Mesendoderm (in vitro differentiated cells): ENCODE measurements around the gene CPHXL2.

ENCODE experiments used
- DNase-seq: peaks from one replicate; pipeline ENCODE4 v3.0.0; 2013
- H2AK5ac ChIP-seq: 2 replicates; pipeline ENCODE4 v1.6.1; 2013; ENCODE audit warnings: low read length, inconsistent platforms
- H2BK120ac ChIP-seq: 2 replicates; pipeline ENCODE4 v1.6.1; 2013; ENCODE audit warnings: low read depth, mild to moderate bottlenecking, low read length, moderate library complexity, mixed read lengths
- H2BK15ac ChIP-seq: replicated peaks from 2 replicates; pipeline ENCODE4 v1.6.1; 2013; ENCODE audit warnings: low read depth, mild to moderate bottlenecking, moderate library complexity
- H2BK5ac ChIP-seq: 2 replicates; pipeline ENCODE4 v1.6.1; 2013; ENCODE audit warnings: low read length, inconsistent platforms
- H3K18ac ChIP-seq: 2 replicates; pipeline ENCODE4 v1.6.1; 2013; ENCODE audit warnings: mild to moderate bottlenecking, low read length, mixed read lengths
- H3K23ac ChIP-seq: one replicate; pipeline ENCODE4 v1.6.1; 2013; ENCODE audit warnings: low read length
- H3K27ac ChIP-seq: 2 replicates; pipeline ENCODE4 v1.5.1; 2013; ENCODE audit warnings: low read depth, mild to moderate bottlenecking, inconsistent platforms, low read length, moderate library complexity
- H3K27me3 ChIP-seq: 2 replicates; pipeline ENCODE4 v1.6.1; 2013; ENCODE audit warnings: low read length, control low read depth, mild to moderate bottlenecking, inconsistent platforms; ENCODE audit not compliant: insufficient read depth, poor library complexity
- H3K36me3 ChIP-seq: 2 replicates; pipeline ENCODE4 v1.6.1; 2013; ENCODE audit warnings: low read length, inconsistent platforms; ENCODE audit not compliant: control insufficient read depth, insufficient read depth
- H3K4ac ChIP-seq: one replicate; pipeline ENCODE4 v1.6.1; 2013; ENCODE audit warnings: low read depth, mild to moderate bottlenecking, low read length, moderate library complexity
- H3K4me1 ChIP-seq: 2 replicates; pipeline ENCODE4 v1.6.1; 2013; ENCODE audit warnings: low read depth, low read length, inconsistent platforms; ENCODE audit not compliant: control insufficient read depth
- H3K4me2 ChIP-seq: 2 replicates; pipeline ENCODE4 v1.6.1; 2013; ENCODE audit warnings: low read length
- H3K4me3 ChIP-seq: 2 replicates; pipeline ENCODE4 v1.5.1; 2013; ENCODE audit warnings: mild to moderate bottlenecking, low read length
- H3K56ac ChIP-seq: one replicate; pipeline ENCODE4 v1.6.1; 2013; ENCODE audit warnings: low read length
- H3K79me1 ChIP-seq: 2 replicates; pipeline ENCODE4 v1.6.1; 2013; ENCODE audit warnings: low read length, inconsistent platforms
- H3K79me2 ChIP-seq: 2 replicates; pipeline ENCODE4 v1.6.1; 2013; ENCODE audit warnings: mild to moderate bottlenecking, low read length; ENCODE audit not compliant: control insufficient read depth, insufficient read depth
- H3K9ac ChIP-seq: 2 replicates; pipeline ENCODE4 v1.6.1; 2013; ENCODE audit warnings: low read length, inconsistent platforms
- H4K5ac ChIP-seq: one replicate; pipeline ENCODE4 v1.6.1; 2013; ENCODE audit warnings: low read length
- H4K8ac ChIP-seq: one replicate; pipeline ENCODE4 v1.6.1; 2013; ENCODE audit warnings: low read depth, mild to moderate bottlenecking, control low read depth, low read length, moderate library complexity
- WGBS: extraction: QIAGEN DNeasy Blood & Tissue Kit; methylation state at CpG from one replicate; pipeline ENCODE4 v1.1.7; 2013; ENCODE audit warnings: low lambda C conversion rate, missing lambda C conversion rate; ENCODE audit not compliant: insufficient coverage; ENCODE audit errors: extremely low coverage; 5-methylcytosine and 5-hydroxymethylcytosine counted together

CPHXL2 gene

DNA sequence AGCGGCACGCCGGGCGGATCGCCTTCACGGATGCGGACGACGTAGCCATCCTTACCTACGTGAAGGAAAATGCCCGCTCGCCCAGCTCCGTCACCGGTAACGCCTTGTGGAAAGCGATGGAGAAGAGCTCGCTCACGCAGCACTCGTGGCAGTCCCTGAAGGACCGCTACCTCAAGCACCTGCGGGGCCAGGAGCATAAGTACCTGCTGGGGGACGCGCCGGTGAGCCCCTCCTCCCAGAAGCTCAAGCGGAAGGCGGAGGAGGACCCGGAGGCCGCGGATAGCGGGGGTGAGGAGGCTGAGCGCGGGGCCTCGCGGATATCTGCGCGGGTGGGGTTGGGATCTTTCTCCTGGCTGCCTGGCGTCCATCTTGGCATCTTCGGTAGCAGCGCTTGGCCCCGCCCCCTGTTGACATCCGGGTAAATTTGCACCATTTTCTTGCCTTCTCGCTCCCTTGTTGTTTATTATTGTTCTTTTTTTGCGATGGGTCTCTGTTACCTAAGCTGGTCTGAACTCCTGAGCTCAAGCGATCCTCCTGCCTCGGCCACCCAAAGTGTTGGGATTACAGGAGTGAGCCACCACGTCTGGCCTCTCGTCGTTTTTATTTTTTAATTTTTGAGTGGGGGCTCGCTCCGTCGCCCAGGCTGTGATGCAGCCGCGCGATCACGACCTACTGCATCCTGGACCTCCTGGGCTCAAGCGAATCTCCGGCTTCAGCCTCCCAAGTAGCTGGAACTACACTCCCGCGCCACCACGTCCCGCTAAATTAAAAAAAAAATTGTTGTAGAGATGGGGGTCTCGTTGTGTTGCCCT lies 28.3 kb downstream of the CPHXL2 start:
- no peak overlapping the region for H2BK120ac ChIP-seq
- no peaks in the 10 kb centered on the region for H3K36me3 ChIP-seq
- peak overlapping the region; percentile 57 for H3K27ac ChIP-seq
- H4K8ac ChIP-seq, result no peak overlapping the region
- no peaks in the 10 kb centered on the region for H3K27me3 ChIP-seq
- H3K4ac ChIP-seq, result peak overlapping the region; percentile 64
- H3K56ac ChIP-seq, result peak overlapping the region; percentile 98
- H3K18ac ChIP-seq, result peak overlapping the region; percentile 62
- peaks cover 3% of the 10 kb centered on the region for H3K4me1 ChIP-seq
- peak; percentile 87 for DNase-seq
- H3K4me3 ChIP-seq, result peak overlapping the region; percentile 95
- H2BK5ac ChIP-seq, result peak overlapping the region; percentile 12
- H2AK5ac ChIP-seq, result no peak overlapping the region
- no peak overlapping the region for H4K5ac ChIP-seq
- H3K9ac ChIP-seq, result peak overlapping the region; percentile 92
- peaks cover 63% of the 10 kb centered on the region for H3K79me2 ChIP-seq
- peaks cover 10% of the 10 kb centered on the region for H3K79me1 ChIP-seq
- WGBS, result no CpG with 5 or more reads among the region's 62 CpGs
- no peak overlapping the region for H3K23ac ChIP-seq
- H2BK15ac ChIP-seq, result no peak overlapping the region
- peak overlapping the region; percentile 85 for H3K4me2 ChIP-seq

- Histone ChIP-seq H3K23ac (peak within 1 kb of the TSS; percentile 68), H2BK120ac (no peak within 1 kb of the TSS), H3K36me3 (no peaks in the 10 kb centered on the region), H3K4me2 (peak within 1 kb of the TSS; percentile 96), H3K4me3 (peak within 1 kb of the TSS; percentile 98), H3K27me3 (no peaks in the 10 kb centered on the region), H2AK5ac (no peak within 1 kb of the TSS), H3K56ac (peak within 1 kb of the TSS; percentile 98), H3K9ac (peak within 1 kb of the TSS; percentile 98), H3K79me2 (peaks cover 65% of the 10 kb centered on the region), H3K4ac (peak within 1 kb of the TSS; percentile 83), H4K8ac (no peak within 1 kb of the TSS), H3K79me1 (peaks cover 10% of the 10 kb centered on the region), H2BK5ac (peak within 1 kb of the TSS; percentile 21), H3K27ac (peak within 1 kb of the TSS; percentile 57), H4K5ac (no peak within 1 kb of the TSS), H3K4me1 (peaks cover 3% of the 10 kb centered on the region), H2BK15ac (no peak within 1 kb of the TSS), H3K18ac (peak within 1 kb of the TSS; percentile 62)
- peak; percentile 97 for DNase-seq
- WGBS, result no CpG with 5 or more reads among the region's 76 CpGs
Observed at GRCh38 chr16:75647492-75648264, 29.1 kb downstream of the CPHXL2 start, which contains the start of the genes KARS1 and TERF2IP. Gene KARS1 (minus strand): TSS chr16:75647665. CDS start chr16:75647639, 26 bp downstream. Gene TERF2IP (plus strand): TSS chr16:75647773. CDS start chr16:75647883, 110 bp downstream.

DNA sequence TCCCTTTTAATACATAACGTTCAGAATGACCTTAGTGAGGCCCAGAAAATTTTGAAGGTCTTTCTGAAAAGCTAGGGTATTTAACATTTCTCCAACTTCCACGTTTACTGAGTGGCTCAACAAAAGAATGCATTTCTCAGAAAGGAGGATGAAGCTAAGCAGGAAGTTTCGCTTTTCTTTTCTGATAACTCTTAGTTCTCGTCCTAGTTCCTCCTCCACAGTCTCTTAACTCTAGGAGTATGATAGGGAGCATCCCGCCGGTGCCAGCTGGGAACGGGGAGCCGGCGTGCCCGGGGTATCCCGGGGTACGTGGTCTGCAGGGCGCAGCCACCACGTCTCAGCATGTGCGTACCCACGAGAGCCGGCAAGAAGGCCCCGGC lies 29.7 kb downstream of the CPHXL2 start:
- H3K4me1 ChIP-seq, result peaks cover 3% of the 10 kb centered on the region
- H3K4ac ChIP-seq, result peak overlapping the region; percentile 83
- H4K5ac ChIP-seq, result no peak overlapping the region
- H3K9ac ChIP-seq, result peak overlapping the region; percentile 98
- no peaks in the 10 kb centered on the region for H3K36me3 ChIP-seq
- no peak overlapping the region for H4K8ac ChIP-seq
- H3K23ac ChIP-seq, result peak overlapping the region; percentile 29
- peaks cover 68% of the 10 kb centered on the region for H3K79me2 ChIP-seq
- H3K4me2 ChIP-seq, result peak overlapping the region; percentile 96
- H3K27ac ChIP-seq, result no peak overlapping the region
- no peak for DNase-seq
- no CpG with 5 or more reads among the region's 18 CpGs for WGBS
- no peak overlapping the region for H2AK5ac ChIP-seq
- H3K79me1 ChIP-seq, result peaks cover 14% of the 10 kb centered on the region
- peak overlapping the region; percentile 98 for H3K56ac ChIP-seq
- peak overlapping the region; percentile 21 for H2BK5ac ChIP-seq
- H3K27me3 ChIP-seq, result no peaks in the 10 kb centered on the region
- no peak overlapping the region for H2BK120ac ChIP-seq
- no peak overlapping the region for H2BK15ac ChIP-seq
- peak overlapping the region; percentile 98 for H3K4me3 ChIP-seq
- H3K18ac ChIP-seq, result no peak overlapping the region

DNA sequence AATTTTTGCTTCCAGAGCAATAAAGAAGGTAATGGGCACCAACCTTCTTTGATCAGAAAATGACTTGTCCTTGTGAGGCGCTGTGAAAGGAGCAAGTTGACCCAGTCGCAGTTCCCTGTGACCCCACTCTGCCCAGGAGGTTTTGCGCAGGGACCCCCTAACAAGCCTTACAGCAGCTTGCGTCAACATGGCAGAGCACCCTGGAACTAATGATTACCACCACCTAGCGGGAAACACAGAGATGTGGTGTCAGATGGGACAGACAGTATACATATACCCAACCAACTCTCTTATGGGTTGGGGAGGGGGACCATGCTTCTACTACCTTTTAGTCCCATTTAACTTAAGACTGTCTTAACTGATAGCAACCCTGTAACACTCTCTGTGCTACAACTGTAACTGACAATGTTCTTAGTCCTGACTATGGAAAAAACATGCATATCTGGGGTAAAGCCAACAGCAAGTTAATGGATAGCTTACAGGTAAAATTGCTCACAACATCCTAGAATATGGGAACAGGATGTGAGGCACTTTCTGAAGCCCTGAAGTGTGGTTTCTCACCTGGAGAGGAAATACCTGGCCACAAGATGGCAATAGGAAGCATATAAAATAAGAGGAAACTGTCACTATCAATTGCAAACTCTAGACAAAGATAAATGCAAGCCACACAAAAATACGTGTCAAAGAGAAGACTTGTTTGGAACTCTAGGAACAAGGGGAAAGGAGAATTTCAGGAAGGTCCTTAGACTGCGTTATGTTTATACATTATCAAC lies 32.4 kb downstream of the CPHXL2 start:
- H3K23ac ChIP-seq, result no peak overlapping the region
- no peak overlapping the region for H2AK5ac ChIP-seq
- H3K79me2 ChIP-seq, result peaks cover 50% of the 10 kb centered on the region
- WGBS, result no CpG with 5 or more reads among the region's 7 CpGs
- H3K36me3 ChIP-seq, result peaks cover 9% of the 10 kb centered on the region
- no peak overlapping the region for H3K4me2 ChIP-seq
- H4K8ac ChIP-seq, result no peak overlapping the region
- no peak overlapping the region for H3K4me3 ChIP-seq
- H2BK5ac ChIP-seq, result no peak overlapping the region
- no peak overlapping the region for H4K5ac ChIP-seq
- no peak overlapping the region for H3K9ac ChIP-seq
- H2BK120ac ChIP-seq, result no peak overlapping the region
- DNase-seq, result peak; percentile 26
- H3K56ac ChIP-seq, result no peak overlapping the region
- no peaks in the 10 kb centered on the region for H3K27me3 ChIP-seq
- no peak overlapping the region for H3K27ac ChIP-seq
- H2BK15ac ChIP-seq, result no peak overlapping the region
- no peak overlapping the region for H3K4ac ChIP-seq
- H3K18ac ChIP-seq, result no peak overlapping the region
- H3K79me1 ChIP-seq, result peaks cover 14% of the 10 kb centered on the region
- H3K4me1 ChIP-seq, result no peaks in the 10 kb centered on the region

DNA sequence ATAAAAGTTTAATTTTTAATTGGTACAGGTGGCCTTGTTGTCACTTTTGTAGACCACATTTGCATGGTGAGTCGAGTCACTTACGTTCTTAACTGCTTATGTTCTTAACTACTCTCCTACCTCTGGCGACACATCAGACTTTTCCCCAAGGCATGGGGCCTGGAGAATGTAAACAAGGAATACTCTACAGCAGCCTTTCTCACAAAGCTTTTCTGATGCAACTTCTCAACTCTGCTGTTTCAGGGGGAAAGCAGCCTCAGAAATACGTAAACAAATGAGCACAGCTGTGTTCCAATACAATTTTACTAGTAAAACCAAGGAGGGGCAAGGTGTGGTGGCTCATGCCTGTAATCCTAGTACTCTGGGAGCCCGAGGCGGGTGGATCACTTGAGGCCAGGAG lies 36.2 kb downstream of the CPHXL2 start:
- no peak overlapping the region for H2BK15ac ChIP-seq
- H3K4ac ChIP-seq, result no peak overlapping the region
- H3K4me1 ChIP-seq, result no peaks in the 10 kb centered on the region
- no peak overlapping the region for H4K5ac ChIP-seq
- H3K79me1 ChIP-seq, result peaks cover 14% of the 10 kb centered on the region
- peak; percentile 27 for DNase-seq
- H2BK120ac ChIP-seq, result no peak overlapping the region
- no CpG with 5 or more reads among the region's 6 CpGs for WGBS
- no peak overlapping the region for H3K18ac ChIP-seq
- H3K23ac ChIP-seq, result no peak overlapping the region
- H3K79me2 ChIP-seq, result peaks cover 26% of the 10 kb centered on the region
- no peaks in the 10 kb centered on the region for H3K27me3 ChIP-seq
- H3K36me3 ChIP-seq, result peaks cover 17% of the 10 kb centered on the region
- H3K27ac ChIP-seq, result no peak overlapping the region
- H4K8ac ChIP-seq, result no peak overlapping the region
- H2BK5ac ChIP-seq, result no peak overlapping the region
- H3K4me2 ChIP-seq, result no peak overlapping the region
- H3K4me3 ChIP-seq, result no peak overlapping the region
- H2AK5ac ChIP-seq, result no peak overlapping the region
- H3K56ac ChIP-seq, result no peak overlapping the region
- H3K9ac ChIP-seq, result no peak overlapping the region
